Measurements from ENCODE around the gene DNMT1. TPM values are rescaled to one million over a fixed set of nuclear protein-coding genes. Genes with fewer than 3 reads are reported as not detected.

Gene DNMT1
- polyA plus RNA-seq (41.2 and 58.4 TPM in 2 replicates), polyA minus RNA-seq (49.9 and 61.8 TPM in 2 replicates)

DNA sequence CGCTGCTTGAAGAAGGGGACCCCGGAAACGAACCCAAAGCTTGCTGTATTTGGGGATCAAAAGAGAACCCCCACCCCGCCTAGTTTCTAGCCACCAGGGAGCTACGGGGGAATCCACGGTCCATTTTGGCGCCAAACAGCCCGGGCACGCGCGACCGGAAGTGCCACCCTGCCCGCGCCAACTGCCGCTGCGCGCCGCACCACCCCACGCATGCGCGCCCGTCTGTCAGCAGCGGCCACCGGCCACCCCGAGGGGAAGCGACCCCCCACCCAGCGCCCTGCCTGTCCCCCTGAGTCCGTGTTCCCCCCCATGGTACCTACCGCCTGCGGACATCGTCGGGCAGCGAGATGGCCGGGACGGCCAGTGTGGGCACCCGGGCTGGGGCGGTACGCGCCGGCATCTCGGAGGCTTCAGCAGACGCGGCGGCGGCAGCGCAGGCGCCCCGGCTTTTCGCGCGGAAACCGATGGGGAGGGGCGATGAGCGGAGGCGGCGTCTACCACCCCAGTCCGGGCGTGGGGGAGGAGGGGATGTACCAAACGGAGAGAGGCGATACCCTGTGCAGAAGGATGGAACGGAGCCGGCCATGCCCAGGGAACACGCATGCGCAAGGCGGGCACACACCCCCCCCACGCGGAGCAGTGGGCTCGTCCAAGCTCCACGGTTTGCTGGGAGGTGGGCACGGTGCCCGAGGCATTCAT, at the start of gene DNMT1:
Gene DNMT1 (minus strand): TSS at position 454 of the 699 bp plus-strand sequence. CDS start 54 bp downstream, at position 400.
- TF ChIP-seq, protein P1, sequence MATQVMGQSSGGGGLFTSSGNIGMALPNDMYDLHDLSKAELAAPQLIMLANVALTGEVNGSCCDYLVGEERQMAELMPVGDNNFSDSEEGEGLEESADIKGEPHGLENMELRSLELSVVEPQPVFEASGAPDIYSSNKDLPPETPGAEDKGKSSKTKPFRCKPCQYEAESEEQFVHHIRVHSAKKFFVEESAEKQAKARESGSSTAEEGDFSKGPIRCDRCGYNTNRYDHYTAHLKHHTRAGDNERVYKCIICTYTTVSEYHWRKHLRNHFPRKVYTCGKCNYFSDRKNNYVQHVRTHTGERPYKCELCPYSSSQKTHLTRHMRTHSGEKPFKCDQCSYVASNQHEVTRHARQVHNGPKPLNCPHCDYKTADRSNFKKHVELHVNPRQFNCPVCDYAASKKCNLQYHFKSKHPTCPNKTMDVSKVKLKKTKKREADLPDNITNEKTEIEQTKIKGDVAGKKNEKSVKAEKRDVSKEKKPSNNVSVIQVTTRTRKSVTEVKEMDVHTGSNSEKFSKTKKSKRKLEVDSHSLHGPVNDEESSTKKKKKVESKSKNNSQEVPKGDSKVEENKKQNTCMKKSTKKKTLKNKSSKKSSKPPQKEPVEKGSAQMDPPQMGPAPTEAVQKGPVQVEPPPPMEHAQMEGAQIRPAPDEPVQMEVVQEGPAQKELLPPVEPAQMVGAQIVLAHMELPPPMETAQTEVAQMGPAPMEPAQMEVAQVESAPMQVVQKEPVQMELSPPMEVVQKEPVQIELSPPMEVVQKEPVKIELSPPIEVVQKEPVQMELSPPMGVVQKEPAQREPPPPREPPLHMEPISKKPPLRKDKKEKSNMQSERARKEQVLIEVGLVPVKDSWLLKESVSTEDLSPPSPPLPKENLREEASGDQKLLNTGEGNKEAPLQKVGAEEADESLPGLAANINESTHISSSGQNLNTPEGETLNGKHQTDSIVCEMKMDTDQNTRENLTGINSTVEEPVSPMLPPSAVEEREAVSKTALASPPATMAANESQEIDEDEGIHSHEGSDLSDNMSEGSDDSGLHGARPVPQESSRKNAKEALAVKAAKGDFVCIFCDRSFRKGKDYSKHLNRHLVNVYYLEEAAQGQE (IDR thresholded peaks at IDR 0.05; ENCODE audit: borderline replicate concordance), result peak; percentile 36
- TF ChIP-seq SMC3 (conservative IDR thresholded peaks at IDR 0.05; ENCODE audit: poor library complexity) (peak; percentile 40), EP300 (conservative IDR thresholded peaks at IDR 0.05; ENCODE audit: poor library complexity, severe bottlenecking) (peak; percentile 48), RAD21 (conservative IDR thresholded peaks at IDR 0.05) (no peak), TAF1 (IDR thresholded peaks at IDR 0.05; ENCODE audit: low read depth) (peak; percentile 76), EZH2 (IDR thresholded peaks at IDR 0.05; ENCODE audit: borderline replicate concordance, insufficient read depth, low read length, poor library complexity, severe bottlenecking) (no peak), MXI1 (conservative IDR thresholded peaks at IDR 0.05; ENCODE audit: poor library complexity, severe bottlenecking) (peak; percentile 92), POLR2AphosphoS5 (IDR thresholded peaks at IDR 0.05) (peak; percentile 98)
- TF ChIP-seq, protein P2, sequence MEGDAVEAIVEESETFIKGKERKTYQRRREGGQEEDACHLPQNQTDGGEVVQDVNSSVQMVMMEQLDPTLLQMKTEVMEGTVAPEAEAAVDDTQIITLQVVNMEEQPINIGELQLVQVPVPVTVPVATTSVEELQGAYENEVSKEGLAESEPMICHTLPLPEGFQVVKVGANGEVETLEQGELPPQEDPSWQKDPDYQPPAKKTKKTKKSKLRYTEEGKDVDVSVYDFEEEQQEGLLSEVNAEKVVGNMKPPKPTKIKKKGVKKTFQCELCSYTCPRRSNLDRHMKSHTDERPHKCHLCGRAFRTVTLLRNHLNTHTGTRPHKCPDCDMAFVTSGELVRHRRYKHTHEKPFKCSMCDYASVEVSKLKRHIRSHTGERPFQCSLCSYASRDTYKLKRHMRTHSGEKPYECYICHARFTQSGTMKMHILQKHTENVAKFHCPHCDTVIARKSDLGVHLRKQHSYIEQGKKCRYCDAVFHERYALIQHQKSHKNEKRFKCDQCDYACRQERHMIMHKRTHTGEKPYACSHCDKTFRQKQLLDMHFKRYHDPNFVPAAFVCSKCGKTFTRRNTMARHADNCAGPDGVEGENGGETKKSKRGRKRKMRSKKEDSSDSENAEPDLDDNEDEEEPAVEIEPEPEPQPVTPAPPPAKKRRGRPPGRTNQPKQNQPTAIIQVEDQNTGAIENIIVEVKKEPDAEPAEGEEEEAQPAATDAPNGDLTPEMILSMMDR (IDR thresholded peaks at IDR 0.05; ENCODE audit: poor library complexity, severe bottlenecking), result peak; percentile 22

DNA sequence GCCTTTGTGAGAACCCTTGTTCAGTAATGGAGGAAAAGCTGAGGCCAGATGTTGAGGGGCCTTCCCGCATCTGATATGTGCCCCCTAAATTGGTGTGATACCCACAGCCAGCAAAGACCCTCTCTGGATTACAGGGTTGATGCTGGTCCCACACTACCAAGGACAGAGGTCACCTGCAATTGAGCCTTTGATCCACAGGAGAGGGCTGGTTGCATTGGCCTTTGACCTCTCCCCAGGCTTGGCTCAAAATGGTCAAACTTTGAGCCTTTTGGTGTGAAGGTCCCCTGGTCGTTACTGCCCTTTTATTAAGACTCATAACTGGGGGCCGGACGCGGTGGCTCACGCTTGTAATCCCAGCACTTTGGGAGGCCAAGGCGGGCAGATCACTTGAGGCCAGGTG, 48.9 kb upstream of the DNMT1 start:
- Histone ChIP-seq H3K9ac (ENCODE audit: low read length) (no peak overlapping the region), H3K9me3 (ENCODE audit: low read length) (no peaks in the 10 kb centered on the region), H3K4me3 (ENCODE audit: low read length) (no peak overlapping the region), H3K27ac (ENCODE audit: low read length) (no peak overlapping the region), H3K79me2 (replicated peaks; ENCODE audit: insufficient read depth, low read length) (no peaks in the 10 kb centered on the region), H4K20me1 (ENCODE audit: insufficient read depth) (no peaks in the 10 kb centered on the region), H3K9me2 (ENCODE audit: insufficient read depth, low read length) (no peaks in the 10 kb centered on the region), H3K36me3 (ENCODE audit: insufficient read depth, low read length) (no peaks in the 10 kb centered on the region), H3K4me2 (ENCODE audit: low read length) (no peak overlapping the region), H3K27me3 (ENCODE audit: insufficient read depth, low read depth, low read length) (no peaks in the 10 kb centered on the region), H2AFZ (ENCODE audit: low read depth, low read length) (no peak overlapping the region), H3F3A (ENCODE audit: insufficient read depth, low read length, poor library complexity, severe bottlenecking) (no peaks in the 10 kb centered on the region)
- TF ChIP-seq EZH2 (IDR thresholded peaks at IDR 0.05; ENCODE audit: borderline replicate concordance, insufficient read depth, low read length, poor library complexity, severe bottlenecking) (no peak), MXI1 (conservative IDR thresholded peaks at IDR 0.05; ENCODE audit: poor library complexity, severe bottlenecking) (no peak), RAD21 (conservative IDR thresholded peaks at IDR 0.05) (no peak), SMC3 (conservative IDR thresholded peaks at IDR 0.05; ENCODE audit: poor library complexity) (no peak), POLR2AphosphoS5 (IDR thresholded peaks at IDR 0.05) (no peak), TAF1 (IDR thresholded peaks at IDR 0.05; ENCODE audit: low read depth) (no peak), EP300 (conservative IDR thresholded peaks at IDR 0.05; ENCODE audit: poor library complexity, severe bottlenecking) (no peak)
- TF ChIP-seq, protein P2 (IDR thresholded peaks at IDR 0.05; ENCODE audit: poor library complexity, severe bottlenecking), result no peak
- TF ChIP-seq, protein P1 (IDR thresholded peaks at IDR 0.05; ENCODE audit: borderline replicate concordance), result no peak

More for the DNA sequence above, at the start of gene DNMT1:
- Histone ChIP-seq H3K4me2 (ENCODE audit: low read length) (peak within 1 kb of the TSS; percentile 81), H3K27ac (ENCODE audit: low read length) (peak within 1 kb of the TSS; percentile 87), H2AFZ (ENCODE audit: low read depth, low read length) (peak within 1 kb of the TSS; percentile 63), H3K9me3 (ENCODE audit: low read length) (no peaks in the 10 kb centered on the region), H3K9ac (ENCODE audit: low read length) (peak within 1 kb of the TSS; percentile 86), H3K27me3 (ENCODE audit: insufficient read depth, low read depth, low read length) (no peaks in the 10 kb centered on the region), H4K20me1 (ENCODE audit: insufficient read depth) (no peaks in the 10 kb centered on the region), H3K36me3 (ENCODE audit: insufficient read depth, low read length) (no peaks in the 10 kb centered on the region), H3K9me2 (ENCODE audit: insufficient read depth, low read length) (no peaks in the 10 kb centered on the region), H3K4me3 (ENCODE audit: low read length) (peak within 1 kb of the TSS; percentile 95), H3K79me2 (replicated peaks; ENCODE audit: insufficient read depth, low read length) (peaks cover 44% of the 10 kb centered on the region), H3F3A (ENCODE audit: insufficient read depth, low read length, poor library complexity, severe bottlenecking) (no peaks in the 10 kb centered on the region)
